WTC11 (cell line): ENCODE measurements around the gene BAZ2A. TPM values are rescaled to one million over a fixed set of nuclear protein-coding genes. Genes with fewer than 3 reads are reported as not detected.

ENCODE experiments used
- ATAC-seq: fragments of 200-7000 bp; cut with Tn5 transposase; 2 replicates; pipeline ENCODE4 v1.10.0; 2021; ENCODE audit warnings: mild to moderate bottlenecking, moderate library complexity
- CTCF ChIA-PET: fragments of 300-600 bp; sonication (Branson Sonifier 250); formaldehyde crosslinking; loops from one replicate; lab custom pipeline; 2021; ENCODE audit warnings: antibody characterized with exemption; lab: Charles Lee
- POLR2A ChIA-PET: fragments of 350-600 bp; sonication (Branson Sonifier 250); formaldehyde crosslinking; loops from one replicate; lab custom pipeline; 2021; ENCODE audit warnings: antibody characterized with exemption; lab: Charles Lee
- DNase-seq: peaks from one replicate; pipeline ENCODE4 v3.0.0; 2021; ENCODE audit warnings: low spot score
- H3K27ac Mint-ChIP-seq: 2 replicates; pipeline ENCODE4 v1.8.0; 2021; ENCODE audit warnings: mixed read lengths
- H3K27me3 Mint-ChIP-seq: 2 replicates; pipeline ENCODE4 v1.8.0; 2021; ENCODE audit warnings: low read depth, mild to moderate bottlenecking, moderate library complexity, mixed read lengths
- H3K36me3 Mint-ChIP-seq: 2 replicates; pipeline ENCODE4 v1.8.0; 2021; ENCODE audit warnings: mixed read lengths
- H3K4me1 Mint-ChIP-seq: 2 replicates; pipeline ENCODE4 v1.8.0; 2022; ENCODE audit warnings: mixed read lengths
- H3K4me3 Mint-ChIP-seq: 2 replicates; pipeline ENCODE4 v1.8.0; 2021; ENCODE audit warnings: mild to moderate bottlenecking, moderate library complexity, mixed read lengths
- H3K9me3 Mint-ChIP-seq: 2 replicates; pipeline ENCODE4 v1.8.0; 2021; ENCODE audit warnings: mixed read lengths
- AFF4 ChIP-seq: sonication (generic); formaldehyde crosslinking; IDR thresholded peaks from 2 replicates; pipeline ENCODE4 v1.8.1; 2023; ENCODE audit warnings: mild to moderate bottlenecking, missing genetic modification reagents, borderline replicate concordance
- ARID4B ChIP-seq: sonication (generic); formaldehyde crosslinking; IDR thresholded peaks from 2 replicates; pipeline ENCODE4 v1.8.0; 2023; ENCODE audit warnings: missing genetic modification reagents, mild to moderate bottlenecking, borderline replicate concordance
- ATF2 ChIP-seq: sonication (generic); formaldehyde crosslinking; IDR thresholded peaks from 2 replicates; pipeline ENCODE4 v1.8.1; 2022; ENCODE audit warnings: low read depth, missing genetic modification reagents, borderline replicate concordance
- ATF6 ChIP-seq: sonication (generic); formaldehyde crosslinking; IDR thresholded peaks from 2 replicates; pipeline ENCODE4 v1.8.1; 2023; ENCODE audit warnings: mild to moderate bottlenecking, missing genetic modification reagents
- CBFB ChIP-seq: sonication (generic); formaldehyde crosslinking; IDR thresholded peaks from 2 replicates; pipeline ENCODE4 v1.8.1; 2022; ENCODE audit warnings: mild to moderate bottlenecking, low read depth, missing genetic modification reagents
- CDX4 ChIP-seq: fragments of 250-450 bp; sonication (Bioruptor Pico); IDR thresholded peaks from 2 replicates; pipeline ENCODE4 v1.9.0; 2021; ENCODE audit warnings: moderate library complexity, mild to moderate bottlenecking, inconsistent platforms, borderline replicate concordance
- E2F5 ChIP-seq: sonication (generic); formaldehyde crosslinking; IDR thresholded peaks from 2 replicates; pipeline ENCODE4 v1.8.1; 2022; ENCODE audit warnings: mild to moderate bottlenecking, moderate library complexity, missing genetic modification reagents
- FOXP1 ChIP-seq: sonication (generic); formaldehyde crosslinking; IDR thresholded peaks from 2 replicates; pipeline ENCODE4 v1.8.0; 2022; ENCODE audit warnings: missing genetic modification reagents, mild to moderate bottlenecking, moderate library complexity, borderline replicate concordance
- IRF1 ChIP-seq: sonication (generic); formaldehyde crosslinking; IDR thresholded peaks from 2 replicates; pipeline ENCODE4 v1.8.0; 2023; ENCODE audit warnings: missing genetic modification reagents
- JUN ChIP-seq: sonication (generic); formaldehyde crosslinking; IDR thresholded peaks from 2 replicates; pipeline ENCODE4 v1.8.0; 2023; ENCODE audit warnings: mild to moderate bottlenecking, missing genetic modification reagents
- NFYB ChIP-seq: sonication (generic); formaldehyde crosslinking; conservative IDR thresholded peaks from 2 replicates; pipeline ENCODE4 v1.8.0; 2022; ENCODE audit warnings: low read depth, missing genetic modification reagents
- PRDM15 ChIP-seq: sonication (generic); formaldehyde crosslinking; IDR thresholded peaks from 2 replicates; pipeline ENCODE4 v1.8.0; 2022; ENCODE audit warnings: missing genetic modification reagents
- PRRX2 ChIP-seq: fragments of 250-450 bp; sonication (Bioruptor Pico); IDR thresholded peaks from 2 replicates; pipeline ENCODE4 v1.8.0; 2021; ENCODE audit warnings: mild to moderate bottlenecking
- RORB ChIP-seq: fragments of 250-450 bp; sonication (Bioruptor Pico); IDR thresholded peaks from 2 replicates; pipeline ENCODE4 v1.9.0; 2021; ENCODE audit warnings: mild to moderate bottlenecking
- ZMAT4 ChIP-seq: fragments of 250-450 bp; sonication (Bioruptor Pico); IDR thresholded peaks from 2 replicates; pipeline ENCODE4 v1.9.0; 2021; ENCODE audit warnings: mild to moderate bottlenecking
- ZNF263 ChIP-seq: sonication (generic); formaldehyde crosslinking; IDR thresholded peaks from 2 replicates; pipeline ENCODE4 v1.8.1; 2022; ENCODE audit warnings: low read depth, mild to moderate bottlenecking, moderate library complexity, missing genetic modification reagents
- total RNA-seq: library from RNA; stranded (reverse); gene quantifications from 3 replicates; pipeline ENCODE4 v1.2.3, GENCODE V29; 2021

BAZ2A gene
- total RNA-seq, 1 experiment from 2014 or later = 114 TPM

GRCh38 chr12:56581418-56582145, 48.5 kb downstream of the BAZ2A start (continued):
- TF ChIP-seq ATF6 (no peak), JUN (CRISPR knock-in tag) (no peak), ARID4B (no peak), RORB (no peak), ATF2 (CRISPR knock-in tag) (no peak), ZNF263 (no peak), E2F5 (CRISPR knock-in tag) (no peak), CDX4 (CRISPR knock-in tag) (no peak), PRDM15 (CRISPR knock-in tag) (no peak)
- TF ChIP-seq, all 79 proteins: peak for 0

- ChIA-PET CTCF (no interaction called here), POLR2A (no interaction called here)
- DNase-seq = no peak
- H3K4me3 Mint-ChIP-seq = no peak overlapping the region
- H3K27me3 Mint-ChIP-seq = no peaks in the 10 kb centered on the region
- no peak overlapping the region for H3K27ac Mint-ChIP-seq
- ATAC-seq = no peak
- peaks cover 2% of the 10 kb centered on the region; the same call in 1 of the 2 replicates for H3K36me3 Mint-ChIP-seq
- peaks cover 7% of the 10 kb centered on the region for H3K4me1 Mint-ChIP-seq
- H3K9me3 Mint-ChIP-seq = no peaks in the 10 kb centered on the region
- TF ChIP-seq CBFB = no peak
- TF ChIP-seq ZNF263 = no peak
- TF ChIP-seq ZMAT4 (CRISPR knock-in tag) = no peak
- TF ChIP-seq NFYB = no peak
- no peak for TF ChIP-seq PRRX2
- no peak for TF ChIP-seq IRF1 (CRISPR knock-in tag)
- no peak for TF ChIP-seq AFF4
- TF ChIP-seq FOXP1 (CRISPR knock-in tag) = no peak
These were observed 51.1 kb downstream of the BAZ2A start for GRCh38 chr12:56578983-56579546.
